ENCODE measurements around the gene GNG10. TPM values are rescaled to one million over a fixed set of nuclear protein-coding genes. Genes with fewer than 3 reads are reported as not detected.

The GNG10 gene
- polyA plus RNA-seq, 4 donors, result 48.6 to 80.6 (median 60.8) TPM

DNA sequence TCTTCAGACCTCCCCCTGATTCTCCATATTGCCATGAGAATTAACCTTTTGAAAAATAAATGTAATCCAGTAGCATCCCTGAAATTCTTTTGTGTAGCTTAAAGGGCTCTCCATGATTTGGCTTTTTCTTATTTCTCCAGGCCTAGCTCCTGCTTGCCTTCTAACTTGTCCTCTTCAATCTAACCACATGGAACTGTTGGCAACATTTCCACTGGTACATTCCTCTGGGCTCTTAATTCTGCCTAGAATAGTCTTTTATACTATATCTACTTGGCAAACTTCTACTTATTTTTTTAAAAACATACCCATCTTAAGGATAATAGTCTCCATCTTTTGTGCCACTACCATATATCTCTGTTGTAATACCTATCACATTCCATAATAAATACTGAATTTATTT, 54.1 kb downstream of the GNG10 start:
- no peak for DNase-seq (ENCODE audit: low read depth in 4 of 4, low spot score in 3 of 4)

GRCh38 chr9:111719541-111719940, 58.1 kb downstream of the GNG10 start:
- no peak for DNase-seq (ENCODE audit: low read depth in 4 of 4, low spot score in 3 of 4)

Other genes with a start within 250 kb of the GNG10 start
- 10 to 100 TPM; 59.0 to 83.4 (median 79.6) TPM for gene ECPAS, start 177.2 kb upstream of the GNG10 start, polyA plus RNA-seq (ENCODE audit: insufficient read length in 4 of 4)
- gene ZNF483, start 136.4 kb upstream of the GNG10 start, polyA plus RNA-seq (ENCODE audit: insufficient read length in 4 of 4), result 1 to 10 TPM; 2.6 to 4.9 (median 3.4) TPM
- 100 to 1,000 TPM in 3 of 4 donors, 10 to 100 TPM in 1; 43.6 to 331 (median 219) TPM for gene PTGR1, start 62.0 kb upstream of the GNG10 start, polyA plus RNA-seq (ENCODE audit: insufficient read length in 4 of 4)
- 10 to 100 TPM; 14.0 to 16.9 (median 16.0) TPM for gene DNAJC25, start 30.3 kb upstream of the GNG10 start, polyA plus RNA-seq (ENCODE audit: insufficient read length in 4 of 4)
- gene SHOC1, start 133.3 kb downstream of the GNG10 start, polyA plus RNA-seq (ENCODE audit: insufficient read length in 4 of 4), result 1 to 10 TPM in 1 of 4 donors, under 1 TPM in 3; 0.14 to 1.1 (median 0.84) TPM
- gene UGCG, start 235.2 kb downstream of the GNG10 start, polyA plus RNA-seq (ENCODE audit: insufficient read length in 4 of 4), result 10 to 100 TPM; 24.9 to 82.2 (median 71.1) TPM